ENCODE measurements around the gene HPN.

HPN gene

GRCh38 chr19:35066691-35067563, 25.4 kb downstream of the HPN start:
- H4K20me1 ChIP-seq (ENCODE audit: control insufficient read depth, insufficient read depth, low read depth, low read length), result no peaks in the 10 kb centered on the region
- 0 out of 2 replicates have a peak, but pooled peaks cover 3% of the 10 kb centered on the region for H3F3A ChIP-seq (ENCODE audit: control insufficient read depth, insufficient read depth)
- no peaks in the 10 kb centered on the region for H3K36me3 ChIP-seq (ENCODE audit: control insufficient read depth, low read length)
- no peaks in the 10 kb centered on the region for H3K79me2 ChIP-seq (ENCODE audit: control insufficient read depth, low read length)
- peaks cover 26% of the 10 kb centered on the region for H3K4me1 ChIP-seq (ENCODE audit: control insufficient read depth, low read length)
- H3K27me3 ChIP-seq (ENCODE audit: control insufficient read depth, low read length), result peaks cover 5% of the 10 kb centered on the region; the same call in 1 of the 2 replicates
- H3K4me3 ChIP-seq (ENCODE audit: low read length), result peak overlapping the region; percentile 60
- H3K9me2 ChIP-seq (replicated peaks; ENCODE audit: control insufficient read depth, low read length), result no peaks in the 10 kb centered on the region
- peak overlapping the region; percentile 66 for H3K4me2 ChIP-seq (ENCODE audit: low read length)
- H3K9me3 ChIP-seq (ENCODE audit: control insufficient read depth, insufficient read depth, low read length), result no peaks in the 10 kb centered on the region
- H3K27ac ChIP-seq (ENCODE audit: low read depth, low read length), result peak overlapping the region; percentile 51
- TF ChIP-seq, protein P1, sequence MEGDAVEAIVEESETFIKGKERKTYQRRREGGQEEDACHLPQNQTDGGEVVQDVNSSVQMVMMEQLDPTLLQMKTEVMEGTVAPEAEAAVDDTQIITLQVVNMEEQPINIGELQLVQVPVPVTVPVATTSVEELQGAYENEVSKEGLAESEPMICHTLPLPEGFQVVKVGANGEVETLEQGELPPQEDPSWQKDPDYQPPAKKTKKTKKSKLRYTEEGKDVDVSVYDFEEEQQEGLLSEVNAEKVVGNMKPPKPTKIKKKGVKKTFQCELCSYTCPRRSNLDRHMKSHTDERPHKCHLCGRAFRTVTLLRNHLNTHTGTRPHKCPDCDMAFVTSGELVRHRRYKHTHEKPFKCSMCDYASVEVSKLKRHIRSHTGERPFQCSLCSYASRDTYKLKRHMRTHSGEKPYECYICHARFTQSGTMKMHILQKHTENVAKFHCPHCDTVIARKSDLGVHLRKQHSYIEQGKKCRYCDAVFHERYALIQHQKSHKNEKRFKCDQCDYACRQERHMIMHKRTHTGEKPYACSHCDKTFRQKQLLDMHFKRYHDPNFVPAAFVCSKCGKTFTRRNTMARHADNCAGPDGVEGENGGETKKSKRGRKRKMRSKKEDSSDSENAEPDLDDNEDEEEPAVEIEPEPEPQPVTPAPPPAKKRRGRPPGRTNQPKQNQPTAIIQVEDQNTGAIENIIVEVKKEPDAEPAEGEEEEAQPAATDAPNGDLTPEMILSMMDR (IDR thresholded peaks at IDR 0.05; ENCODE audit: low read depth, low read length, poor library complexity, severe bottlenecking), result peak; percentile 99
- TF ChIP-seq EZH2phosphoT487 (IDR thresholded peaks at IDR 0.05; ENCODE audit: borderline replicate concordance, low read length), result no peak

GRCh38 chr19:35068941-35069634, 27.6 kb downstream of the HPN start:
- Histone ChIP-seq H3K9me2 (replicated peaks; ENCODE audit: control insufficient read depth, low read length) (no peaks in the 10 kb centered on the region), H3K27ac (ENCODE audit: low read depth, low read length) (no peak overlapping the region), H3K4me3 (ENCODE audit: low read length) (no peak overlapping the region), H4K20me1 (ENCODE audit: control insufficient read depth, insufficient read depth, low read depth, low read length) (no peaks in the 10 kb centered on the region), H3K9me3 (ENCODE audit: control insufficient read depth, insufficient read depth, low read length) (no peaks in the 10 kb centered on the region), H3K4me1 (ENCODE audit: control insufficient read depth, low read length) (peaks cover 26% of the 10 kb centered on the region), H3F3A (ENCODE audit: control insufficient read depth, insufficient read depth) (0 out of 2 replicates have a peak, but pooled peaks cover 3% of the 10 kb centered on the region), H3K79me2 (ENCODE audit: control insufficient read depth, low read length) (no peaks in the 10 kb centered on the region), H3K4me2 (ENCODE audit: low read length) (0 out of 2 replicates have a peak overlapping the region, but pooled peaks have one; percentile 16), H3K27me3 (ENCODE audit: control insufficient read depth, low read length) (peaks cover under 1% of the 10 kb centered on the region; the same call in 1 of the 2 replicates), H3K36me3 (ENCODE audit: control insufficient read depth, low read length) (no peaks in the 10 kb centered on the region)
- TF ChIP-seq, protein P1 (IDR thresholded peaks at IDR 0.05; ENCODE audit: low read depth, low read length, poor library complexity, severe bottlenecking), result no peak
- TF ChIP-seq EZH2phosphoT487 (IDR thresholded peaks at IDR 0.05; ENCODE audit: borderline replicate concordance, low read length), result no peak

GRCh38 chr19:35069696-35070095, 28.2 kb downstream of the HPN start:
- Histone ChIP-seq H3F3A (ENCODE audit: control insufficient read depth, insufficient read depth) (0 out of 2 replicates have a peak, but pooled peaks cover 3% of the 10 kb centered on the region), H4K20me1 (ENCODE audit: control insufficient read depth, insufficient read depth, low read depth, low read length) (no peaks in the 10 kb centered on the region), H3K4me2 (ENCODE audit: low read length) (0 out of 2 replicates have a peak overlapping the region, but pooled peaks have one; percentile 16), H3K27me3 (ENCODE audit: control insufficient read depth, low read length) (no peaks in the 10 kb centered on the region), H3K4me3 (ENCODE audit: low read length) (no peak overlapping the region), H3K36me3 (ENCODE audit: control insufficient read depth, low read length) (no peaks in the 10 kb centered on the region), H3K27ac (ENCODE audit: low read depth, low read length) (no peak overlapping the region), H3K9me2 (replicated peaks; ENCODE audit: control insufficient read depth, low read length) (no peaks in the 10 kb centered on the region), H3K4me1 (ENCODE audit: control insufficient read depth, low read length) (peaks cover 31% of the 10 kb centered on the region), H3K79me2 (ENCODE audit: control insufficient read depth, low read length) (no peaks in the 10 kb centered on the region), H3K9me3 (ENCODE audit: control insufficient read depth, insufficient read depth, low read length) (no peaks in the 10 kb centered on the region)
- TF ChIP-seq, protein P1 (IDR thresholded peaks at IDR 0.05; ENCODE audit: low read depth, low read length, poor library complexity, severe bottlenecking), result no peak
- no peak for TF ChIP-seq EZH2phosphoT487 (IDR thresholded peaks at IDR 0.05; ENCODE audit: borderline replicate concordance, low read length)

Data from DOHH2 (cell line).